Endometrium (tissue), 2 donors: ENCODE results near the gene CRHR1.
A peak's percentile ranks its signal among the peaks of the same experiment; 100 is the strongest.
"Not testable (repeated sequence)": the region's sequence is repeated elsewhere in the genome, so short reads cannot be mapped to it uniquely, and the experiment has no call there.

Experiments used
- FAIRE-seq: peaks from 2 replicates; lab custom pipeline; 2012; peaks lifted over from hg19 to GRCh38; lab: Jason Lieb, UNC
- donor health status: control.
- donor health status: control.

The CRHR1 gene

DNA sequence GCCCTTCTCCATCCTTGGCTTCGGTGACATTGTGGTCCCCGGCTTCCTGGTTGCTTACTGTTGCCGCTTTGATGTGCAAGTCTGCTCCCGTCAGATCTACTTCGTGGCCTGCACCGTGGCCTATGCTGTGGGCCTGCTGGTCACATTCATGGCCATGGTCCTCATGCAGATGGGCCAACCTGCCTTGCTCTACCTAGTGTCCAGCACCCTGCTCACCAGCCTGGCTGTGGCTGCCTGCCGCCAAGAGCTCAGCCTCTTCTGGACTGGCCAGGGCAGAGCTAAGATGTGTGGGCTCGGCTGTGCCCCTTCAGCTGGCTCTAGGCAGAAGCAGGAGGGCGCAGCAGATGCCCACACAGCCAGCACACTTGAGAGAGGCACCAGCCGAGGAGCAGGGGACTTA, 62.1 kb downstream of the CRHR1 start:
- FAIRE-seq = no peak

DNA sequence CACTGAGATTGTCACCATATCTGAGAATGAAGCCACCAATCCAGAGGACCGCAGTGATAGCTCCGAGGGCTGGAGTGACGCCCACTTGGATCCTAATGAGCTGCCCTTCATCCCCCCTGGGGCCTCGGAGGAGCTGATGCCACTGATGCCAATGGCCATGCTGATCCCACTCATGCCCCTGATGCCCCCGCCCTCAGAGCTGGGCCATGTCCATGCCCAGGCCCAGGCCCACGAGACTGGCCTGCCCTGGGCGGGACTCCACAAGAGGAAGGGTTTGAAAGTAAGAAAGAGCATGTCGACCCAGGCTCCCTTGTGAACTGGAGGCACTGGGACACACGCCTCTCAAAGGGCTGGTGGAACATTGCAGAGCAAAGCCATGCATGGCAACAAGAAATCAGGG, 62.5 kb downstream of the CRHR1 start:
- no peak for FAIRE-seq

DNA sequence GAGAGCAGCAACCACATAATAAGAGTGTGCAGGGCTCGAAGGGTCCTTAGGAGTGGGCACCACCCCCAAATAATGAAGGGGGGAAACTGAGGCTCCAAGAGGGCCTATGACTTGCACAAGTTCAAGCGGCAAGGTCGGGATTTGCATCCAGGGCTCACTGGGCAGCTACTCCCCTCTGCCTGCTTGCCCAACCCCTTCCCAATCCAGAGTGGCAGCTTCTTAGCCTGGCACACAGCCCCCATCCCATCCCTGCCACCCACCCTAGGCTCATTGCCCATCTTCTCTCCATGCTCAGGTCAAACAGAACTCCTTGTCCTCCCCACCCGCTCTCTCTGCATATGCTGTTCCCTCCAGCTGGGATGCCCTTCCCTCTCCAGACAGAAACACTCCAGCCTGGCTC, 63.0 kb downstream of the CRHR1 start:
- no peak for FAIRE-seq

DNA sequence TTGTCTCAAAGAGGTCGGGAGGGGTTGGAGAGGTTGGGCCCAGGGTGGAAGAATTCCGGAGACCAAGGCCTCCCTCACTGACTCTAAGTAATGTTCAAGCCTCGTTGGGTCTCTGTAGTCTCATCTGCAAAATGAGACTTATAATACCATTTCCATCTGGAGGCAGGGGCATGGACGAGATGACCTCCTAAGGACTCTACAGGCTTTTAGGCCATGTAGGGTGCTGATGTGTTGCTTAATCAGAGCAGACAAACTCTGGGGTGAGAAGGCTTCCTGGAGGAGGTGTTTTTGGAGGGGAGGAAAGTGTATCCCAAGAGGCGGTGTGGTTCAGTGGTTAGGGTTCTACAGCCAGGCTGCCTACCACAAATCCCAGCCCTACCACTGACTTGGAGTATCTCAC, 63.6 kb downstream of the CRHR1 start:
- no peak for FAIRE-seq

DNA sequence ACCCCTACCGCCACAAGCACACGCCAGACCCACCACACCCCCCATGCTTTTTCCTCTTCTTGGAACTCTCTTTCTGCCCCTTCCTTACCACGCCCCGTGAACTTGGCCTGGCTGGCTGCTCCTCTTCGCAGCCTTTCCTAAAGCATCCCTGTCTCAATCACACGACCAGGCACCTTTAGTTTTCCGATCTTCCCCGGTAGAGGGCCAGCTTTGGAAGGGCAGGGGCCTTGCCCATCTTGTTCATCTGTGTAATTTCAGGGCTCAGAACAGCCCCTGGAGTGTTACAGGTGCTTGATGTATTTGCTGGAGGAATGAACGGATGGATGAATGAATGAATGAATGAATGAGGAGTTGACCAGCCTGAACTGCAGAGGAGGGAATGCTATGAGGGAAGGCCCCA, 64.3 kb downstream of the CRHR1 start:
- FAIRE-seq = no peak

DNA sequence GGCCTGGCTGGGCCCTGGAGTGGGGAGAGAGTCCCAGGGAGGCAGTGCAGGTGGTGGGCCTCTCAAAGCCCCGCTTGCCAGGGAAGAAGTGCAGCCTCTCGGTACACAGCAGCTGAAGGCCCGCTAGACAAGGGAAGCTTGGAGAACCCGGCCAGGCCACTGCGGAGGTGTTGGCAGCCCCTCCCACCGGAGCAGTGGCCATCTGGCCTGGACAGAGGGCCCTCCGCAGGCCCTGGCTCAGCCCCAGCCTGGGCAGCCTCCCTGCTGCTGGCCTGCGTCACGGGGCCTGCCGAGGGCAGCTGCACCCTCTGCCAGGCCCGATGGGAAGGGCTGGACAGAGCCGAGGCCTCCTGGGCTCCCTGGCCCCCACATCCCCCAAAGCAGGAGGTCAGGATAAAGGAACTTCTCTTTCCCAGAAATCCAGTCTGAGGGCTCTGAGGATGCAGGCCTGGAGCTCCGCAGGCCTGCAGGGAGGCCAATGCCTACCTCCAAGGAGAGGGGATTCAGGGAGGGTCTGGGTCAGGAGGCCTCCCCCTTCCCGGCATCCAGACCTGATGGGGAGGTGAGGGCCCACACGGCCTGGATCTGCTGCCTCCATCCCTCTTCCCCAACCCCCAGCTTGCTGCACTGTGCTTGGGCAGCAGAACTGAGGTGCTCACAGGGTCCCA, 64.9 kb downstream of the CRHR1 start:
- no peak for FAIRE-seq

DNA sequence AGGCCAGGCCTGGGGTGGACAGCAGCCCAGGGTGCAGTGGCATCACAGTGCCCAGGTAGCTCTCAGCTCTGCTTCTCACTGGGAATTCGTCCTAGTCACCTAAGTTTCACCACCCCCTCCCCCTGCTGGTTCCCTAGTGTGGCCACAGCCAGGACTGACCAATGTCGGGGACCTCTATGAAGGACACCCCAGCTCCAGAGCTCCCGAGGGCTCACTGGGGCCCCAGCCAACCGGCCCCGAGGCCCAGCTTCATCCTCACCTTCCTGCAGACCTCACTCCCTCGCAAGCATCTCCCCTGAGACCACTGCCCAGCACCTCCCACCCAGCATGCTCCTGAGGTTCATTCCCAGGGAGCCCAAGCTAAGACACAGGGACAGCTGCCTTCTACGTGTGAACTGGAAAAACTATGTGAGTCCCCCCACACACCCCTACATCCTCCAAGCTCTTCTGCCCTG, 65.4 kb downstream of the CRHR1 start:
- no peak for FAIRE-seq

DNA sequence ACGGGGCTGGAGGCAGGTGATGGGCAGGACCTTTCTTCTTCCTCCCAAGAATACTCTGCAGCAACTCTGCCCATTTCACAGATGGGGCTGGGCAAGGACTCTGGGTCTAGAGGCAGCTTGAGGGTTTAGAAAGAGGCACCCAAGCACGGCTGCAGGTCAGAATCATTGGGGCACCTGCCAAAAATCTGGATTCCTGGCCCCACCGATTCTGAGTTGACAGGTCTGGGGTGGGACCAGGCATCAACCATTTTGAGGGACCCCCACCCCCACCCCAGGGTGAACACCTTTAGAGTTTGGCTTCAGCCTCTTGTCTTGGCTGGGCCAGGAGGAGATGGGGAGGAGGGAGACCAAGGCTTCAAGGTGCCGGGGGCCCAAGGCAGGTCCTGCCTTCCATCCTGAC, 65.9 kb downstream of the CRHR1 start:
- no peak for FAIRE-seq

DNA sequence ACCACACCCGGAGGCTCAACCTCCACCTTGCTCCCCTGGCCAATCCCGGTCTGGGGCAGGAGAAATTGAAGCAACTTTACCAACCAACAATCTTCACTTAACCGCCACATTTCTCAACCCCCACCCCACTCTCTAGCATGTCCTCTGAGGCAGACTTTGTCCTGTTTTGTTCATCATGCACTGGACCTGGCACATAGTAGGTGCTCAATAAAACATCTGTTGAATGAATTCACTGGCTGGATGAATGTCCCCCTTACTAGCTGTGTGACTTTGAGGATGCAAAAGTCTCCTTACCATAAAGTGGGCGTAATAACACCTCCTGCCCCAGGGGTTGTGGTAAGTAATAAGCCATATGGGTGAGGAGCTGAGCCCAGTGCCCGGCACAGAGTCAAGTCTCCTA, 66.3 kb downstream of the CRHR1 start:
- no peak for FAIRE-seq

DNA sequence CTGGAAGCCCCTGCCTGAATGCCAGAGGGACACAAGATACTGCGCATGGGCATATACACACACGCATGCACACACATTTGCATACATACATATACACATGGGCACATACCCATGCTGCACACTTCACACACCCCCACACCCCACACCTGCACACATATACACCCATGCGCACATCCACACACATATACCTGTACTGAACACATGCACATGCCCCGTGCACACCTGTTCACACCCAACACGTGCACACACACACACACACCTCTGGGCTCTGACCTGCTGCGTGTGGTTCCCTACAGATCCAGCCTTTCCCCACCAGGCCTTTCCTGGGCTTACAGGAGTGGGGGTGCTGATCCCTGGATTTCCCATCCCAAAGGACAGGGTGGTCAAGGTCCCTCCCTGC, 66.9 kb downstream of the CRHR1 start:
- FAIRE-seq = no peak

DNA sequence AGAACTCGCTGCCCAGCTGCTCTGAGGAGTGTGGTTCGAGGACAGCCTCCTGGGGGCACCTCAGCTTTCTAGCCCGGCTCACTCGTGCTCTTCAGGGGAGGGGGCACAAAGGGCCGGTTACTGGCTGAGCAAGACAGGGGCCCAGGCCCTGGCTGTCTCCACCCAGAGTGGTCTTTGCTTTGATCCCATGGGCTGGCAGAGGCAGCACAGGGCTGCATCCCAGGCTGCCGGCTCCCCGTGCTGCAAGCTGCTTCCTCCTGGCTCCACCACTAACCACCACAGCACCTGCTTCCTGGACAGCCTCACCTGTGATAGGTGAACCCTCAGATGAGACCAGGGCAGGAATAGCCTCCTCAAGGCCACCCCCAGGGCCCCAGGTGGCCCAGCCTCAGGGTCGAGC, 67.3 kb downstream of the CRHR1 start:
- FAIRE-seq = no peak

DNA sequence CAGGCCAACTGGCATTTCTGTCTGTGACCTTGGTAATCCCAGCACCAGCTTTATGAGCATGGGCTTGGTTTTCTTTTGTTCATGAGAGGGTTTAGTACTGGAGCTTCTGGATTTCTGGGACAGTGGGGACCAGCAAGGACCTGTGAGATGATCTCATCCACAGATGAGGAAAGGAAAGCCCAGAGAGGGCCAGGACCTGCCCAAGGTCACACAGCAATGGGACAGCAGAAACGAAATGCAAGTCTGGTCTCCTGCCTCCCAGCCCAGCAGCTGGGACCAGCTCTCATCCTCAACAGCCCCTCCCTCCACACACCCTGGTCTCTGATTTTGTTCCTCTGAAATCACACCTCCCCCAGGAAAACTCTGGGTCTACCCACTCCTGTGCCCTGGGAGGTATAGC, 67.8 kb downstream of the CRHR1 start:
- no peak for FAIRE-seq

DNA sequence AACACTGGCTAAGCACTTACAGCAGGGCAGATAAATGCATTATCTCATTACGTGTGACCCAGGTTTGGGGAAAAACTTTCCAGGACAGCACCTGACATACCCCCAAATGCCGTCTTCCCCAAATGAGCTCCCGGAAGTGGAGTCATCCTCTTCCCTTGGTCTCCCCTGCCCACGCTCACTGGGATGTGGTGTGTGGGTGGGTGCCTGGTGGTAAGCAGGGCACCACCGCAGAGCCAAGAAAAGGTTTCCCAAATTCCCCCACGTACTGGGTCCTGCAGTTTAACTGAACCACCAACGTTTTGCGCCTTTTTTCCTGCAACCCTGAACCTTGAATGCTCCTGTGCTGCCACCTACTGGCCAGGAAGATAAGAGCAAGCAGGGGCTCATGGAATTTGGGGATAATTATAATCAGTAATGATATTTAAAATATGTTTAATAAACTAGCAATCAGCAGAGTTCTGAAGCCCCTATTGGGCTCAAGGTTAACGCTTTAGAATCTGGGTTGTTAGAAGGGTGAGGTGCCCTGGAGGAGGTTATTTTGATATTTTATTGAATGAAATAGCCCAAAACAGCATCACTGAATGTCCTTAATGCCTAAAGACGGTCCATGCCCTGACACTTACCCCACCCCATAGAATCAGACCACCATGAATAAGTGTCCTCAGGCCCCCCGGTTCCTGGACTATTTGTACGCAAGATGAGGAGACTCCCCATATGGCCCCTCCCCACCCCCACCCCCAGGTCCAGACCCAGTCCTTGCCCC, 68.6 kb downstream of the CRHR1 start:
- peak; percentile 29 for FAIRE-seq

DNA sequence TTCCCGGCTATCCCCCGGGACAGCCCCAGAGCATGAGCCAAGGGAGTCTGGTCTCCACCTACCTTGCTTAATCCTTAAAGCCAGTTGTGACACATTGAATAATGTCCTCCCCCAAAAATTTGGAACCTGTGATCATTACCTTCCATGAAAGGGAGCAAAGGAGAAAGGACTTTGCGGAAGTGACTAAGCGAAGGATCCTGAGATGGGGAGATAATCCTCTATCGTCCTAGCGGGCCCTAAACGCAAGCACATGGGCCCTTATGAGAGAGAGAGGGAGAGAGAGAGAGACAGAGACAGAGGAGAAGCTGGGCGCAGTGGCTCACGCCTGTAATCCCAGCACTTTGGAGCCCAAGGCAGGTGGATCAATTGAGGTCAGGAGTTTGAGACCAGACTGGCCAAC, 70.1 kb downstream of the CRHR1 start:
- FAIRE-seq = no peak

DNA sequence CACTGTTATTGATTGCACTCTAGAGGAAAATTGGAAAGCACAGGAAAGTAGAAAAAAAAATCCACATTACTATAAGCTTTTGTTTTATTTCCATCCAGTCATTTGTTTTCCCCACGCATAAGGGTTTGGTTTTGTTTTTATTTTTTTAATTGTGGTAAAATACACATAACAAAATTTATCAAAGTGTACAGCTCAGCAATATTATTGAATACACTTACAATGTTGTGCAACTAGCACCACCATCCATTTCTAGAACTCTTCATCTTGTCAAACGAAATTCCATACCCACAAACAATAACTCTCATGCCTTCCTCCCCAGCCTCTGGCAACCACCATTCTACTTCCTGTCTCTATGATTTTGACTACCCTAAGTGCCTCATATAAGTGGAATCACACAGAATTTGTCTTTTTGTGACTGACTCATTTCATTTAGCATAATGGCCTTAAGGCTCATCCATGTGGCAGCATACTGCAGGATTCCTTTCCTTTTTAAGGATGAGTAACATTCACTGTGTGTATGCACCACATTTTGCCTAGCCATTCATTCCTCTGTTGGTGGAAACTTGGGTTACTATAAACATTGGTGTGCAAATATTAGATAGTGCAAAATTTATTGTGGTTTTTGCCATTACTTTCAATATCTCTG, 71.7 kb downstream of the CRHR1 start:
- no peak for FAIRE-seq

DNA sequence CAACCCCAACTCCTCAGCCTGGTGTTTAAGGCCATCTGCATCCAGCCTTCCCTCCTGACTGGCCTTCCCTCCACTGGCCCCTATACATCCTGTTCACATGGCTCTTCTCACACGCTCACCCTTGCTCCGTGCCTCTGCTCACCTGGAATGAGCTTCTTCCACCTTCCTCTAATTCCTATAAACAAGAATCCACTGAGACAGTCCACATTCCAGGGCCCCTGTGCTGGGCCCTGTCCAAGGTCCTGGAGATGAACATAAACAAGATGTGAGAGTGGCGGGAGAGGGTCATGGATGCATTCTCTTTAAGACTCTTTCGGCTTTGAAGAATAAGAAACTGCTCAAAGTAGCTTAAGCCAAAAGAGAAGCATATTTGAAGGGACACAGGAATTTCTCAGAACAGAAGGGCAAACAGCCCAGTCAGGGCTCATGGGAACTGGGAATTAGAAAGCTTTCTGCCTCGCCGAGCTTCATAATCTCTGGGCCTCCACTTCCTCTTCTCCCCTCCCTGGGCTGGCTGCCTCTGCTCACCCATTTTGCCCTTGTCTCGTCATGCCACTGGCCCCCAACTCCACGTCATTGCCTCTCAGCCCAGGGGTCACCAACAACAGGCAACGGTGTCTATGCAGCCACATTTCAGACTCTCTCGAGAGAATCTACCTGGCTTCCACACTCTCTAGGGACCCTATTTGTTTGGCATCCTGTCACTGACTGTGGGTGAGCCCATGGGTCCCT, 74.0 kb downstream of the CRHR1 start:
- no peak for FAIRE-seq

DNA sequence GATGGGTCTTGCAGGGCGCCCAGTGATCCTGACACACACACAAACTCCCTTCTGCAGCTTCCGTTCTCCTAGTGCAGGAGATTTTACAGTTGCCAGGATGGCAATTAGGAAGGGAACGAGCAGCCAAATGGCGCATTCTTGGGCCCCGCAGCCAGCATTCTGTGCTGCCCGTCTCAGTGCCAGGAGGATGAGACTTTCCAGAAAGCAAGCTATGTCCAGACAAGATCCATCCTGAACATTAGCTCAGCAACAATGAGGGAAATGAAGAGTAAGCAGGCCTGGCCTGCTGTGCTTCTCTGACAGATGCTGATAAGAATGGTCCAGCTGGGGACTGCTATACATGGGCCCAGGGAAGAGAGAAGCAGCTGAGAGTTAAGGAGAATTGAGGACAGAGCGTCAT, 77.0 kb downstream of the CRHR1 start:
- no peak for FAIRE-seq

DNA sequence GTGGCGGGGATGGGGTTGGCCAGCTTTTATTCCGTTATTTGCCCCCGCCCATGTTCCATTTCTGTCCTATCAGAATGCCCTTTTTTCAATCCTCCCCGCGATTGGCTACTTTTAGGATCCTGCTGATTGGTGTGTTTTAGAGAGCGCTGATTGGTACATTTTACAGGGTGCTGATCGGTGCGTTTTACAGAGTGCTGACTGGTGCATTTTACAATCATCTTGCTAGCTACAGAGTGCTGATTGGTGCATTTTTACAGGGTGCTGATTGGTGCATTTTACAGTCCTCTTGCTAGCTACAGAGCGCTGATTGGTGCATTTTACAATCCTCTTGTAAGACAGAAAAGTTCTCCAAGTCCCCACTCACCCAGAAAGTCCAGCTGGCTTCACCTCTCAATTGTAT, 78.0 kb downstream of the CRHR1 start:
- not testable (repeated sequence) for FAIRE-seq

DNA sequence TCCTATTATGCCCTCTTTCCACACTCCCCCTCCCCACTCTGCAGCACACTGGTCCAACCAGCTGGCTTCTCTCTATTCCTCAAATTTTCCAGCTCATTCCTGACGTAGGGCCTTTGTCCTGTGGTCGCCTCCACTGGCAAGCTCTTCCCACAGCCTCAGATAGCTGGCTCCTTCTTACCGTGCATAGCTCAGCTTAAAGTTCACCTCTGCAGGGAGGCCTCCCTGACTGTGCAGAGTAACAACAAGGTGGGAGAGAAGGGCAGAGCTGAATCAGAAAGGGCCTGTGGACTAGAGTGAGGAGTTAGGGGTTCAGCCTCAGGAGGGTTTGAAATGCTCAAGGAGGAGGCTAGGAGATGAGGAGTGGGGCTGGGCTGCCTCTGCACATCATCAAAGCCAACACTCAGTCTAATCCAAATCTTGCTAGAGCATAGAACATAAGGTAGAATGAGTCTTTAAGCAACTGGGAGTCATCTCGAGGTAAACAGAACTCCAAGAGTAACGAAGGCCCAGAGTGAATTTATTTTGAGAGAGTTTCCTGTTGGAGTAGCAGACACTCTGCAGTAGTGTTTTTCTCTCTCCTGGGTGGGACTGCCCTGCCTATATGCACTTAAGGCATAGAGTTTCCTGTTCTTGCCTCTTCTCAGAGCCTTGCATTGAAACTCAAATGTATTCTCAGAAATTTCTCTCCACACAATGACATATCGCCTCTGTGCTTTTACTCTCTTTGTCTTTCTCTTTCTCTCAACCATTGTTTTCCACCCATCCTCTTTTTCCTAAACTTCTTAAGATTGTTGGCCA, 79.9 kb downstream of the CRHR1 start:
- FAIRE-seq = no peak

DNA sequence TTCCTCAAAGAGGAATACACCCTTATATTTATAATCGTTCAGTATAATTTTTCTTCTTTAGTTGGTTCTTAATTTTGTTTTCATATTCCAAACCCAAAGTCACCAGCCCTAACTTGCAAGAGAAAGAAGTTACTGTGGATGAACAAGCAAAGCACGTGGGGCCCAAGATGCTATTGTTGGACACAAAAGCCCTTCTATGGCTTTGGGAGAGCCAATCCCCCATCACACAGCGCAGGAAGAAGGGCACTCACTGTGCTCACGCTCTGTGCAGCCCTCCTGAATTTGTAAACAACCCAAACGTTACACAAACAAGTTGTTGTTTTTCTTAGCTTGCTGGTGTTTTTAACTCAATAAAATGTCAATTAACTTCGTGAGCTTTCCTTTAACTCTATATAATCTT, 83.1 kb downstream of the CRHR1 start:
- no peak for FAIRE-seq

DNA sequence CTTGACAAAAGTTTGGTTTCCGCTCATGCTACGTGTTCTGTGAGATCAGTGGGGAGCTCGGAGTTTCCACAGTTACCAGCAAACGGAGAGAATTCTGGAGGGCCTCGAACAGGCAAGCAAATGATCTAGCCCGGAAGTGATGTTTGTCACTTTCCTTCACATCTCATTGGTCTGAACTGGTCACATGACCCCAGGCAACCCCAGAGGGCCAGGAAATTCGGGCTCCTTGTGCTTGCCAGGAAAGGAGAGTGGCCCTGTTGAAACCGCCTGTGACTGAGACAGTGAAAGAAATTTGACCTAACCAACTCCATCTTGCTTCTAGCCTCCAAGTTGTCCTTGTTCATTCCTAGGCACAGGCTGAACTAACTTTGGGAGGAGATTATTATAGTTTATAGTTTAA, 83.6 kb downstream of the CRHR1 start:
- no peak for FAIRE-seq

DNA sequence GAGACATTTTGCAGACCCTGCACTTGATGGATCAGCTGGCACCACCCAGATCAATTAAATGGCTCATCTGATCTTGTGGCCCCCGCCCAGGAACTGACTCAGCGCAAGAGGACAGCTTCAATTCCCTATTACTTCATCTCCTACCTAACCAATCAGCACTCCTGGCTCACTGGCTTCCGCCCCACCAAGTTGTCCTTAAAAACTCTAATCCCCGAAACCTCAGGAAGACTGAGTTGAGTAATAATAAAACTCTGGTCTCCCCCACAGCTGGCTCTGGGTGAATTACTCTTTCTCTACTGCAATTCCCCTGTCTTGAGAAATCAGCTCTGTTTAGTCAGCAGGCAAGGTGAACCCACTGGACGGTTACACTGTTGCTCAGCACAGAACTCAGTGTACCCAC, 84.2 kb downstream of the CRHR1 start:
- no peak for FAIRE-seq
